WTC11 (cell line): Measurements from ENCODE around the gene CASKIN1. TPM values are rescaled to one million over a fixed set of nuclear protein-coding genes. Genes with fewer than 3 reads are reported as not detected.
A peak's percentile ranks its signal among the peaks of the same experiment; 100 is the strongest.

Experiments
- ATAC-seq: fragments of 200-7000 bp; cut with Tn5 transposase; 2 replicates; pipeline ENCODE4 v1.10.0; 2021; ENCODE audit warnings: mild to moderate bottlenecking, moderate library complexity
- CTCF ChIA-PET: fragments of 300-600 bp; sonication (Branson Sonifier 250); formaldehyde crosslinking; loops from one replicate; lab custom pipeline; 2021; ENCODE audit warnings: antibody characterized with exemption; lab: Charles Lee
- POLR2A ChIA-PET: fragments of 350-600 bp; sonication (Branson Sonifier 250); formaldehyde crosslinking; loops from one replicate; lab custom pipeline; 2021; ENCODE audit warnings: antibody characterized with exemption; lab: Charles Lee
- DNase-seq: peaks from one replicate; pipeline ENCODE4 v3.0.0; 2021; ENCODE audit warnings: low spot score
- H3K27ac Mint-ChIP-seq: 2 replicates; pipeline ENCODE4 v1.8.0; 2021; ENCODE audit warnings: mixed read lengths
- H3K27me3 Mint-ChIP-seq: 2 replicates; pipeline ENCODE4 v1.8.0; 2021; ENCODE audit warnings: low read depth, mild to moderate bottlenecking, moderate library complexity, mixed read lengths
- H3K36me3 Mint-ChIP-seq: 2 replicates; pipeline ENCODE4 v1.8.0; 2021; ENCODE audit warnings: mixed read lengths
- H3K4me1 Mint-ChIP-seq: 2 replicates; pipeline ENCODE4 v1.8.0; 2022; ENCODE audit warnings: mixed read lengths
- H3K4me3 Mint-ChIP-seq: 2 replicates; pipeline ENCODE4 v1.8.0; 2021; ENCODE audit warnings: mild to moderate bottlenecking, moderate library complexity, mixed read lengths
- H3K9me3 Mint-ChIP-seq: 2 replicates; pipeline ENCODE4 v1.8.0; 2021; ENCODE audit warnings: mixed read lengths
- AR ChIP-seq: fragments of 250-450 bp; sonication (Bioruptor Pico); IDR thresholded peaks from 2 replicates; pipeline ENCODE4 v1.9.0; 2021; ENCODE audit warnings: mild to moderate bottlenecking
- ATF2 ChIP-seq: sonication (generic); formaldehyde crosslinking; IDR thresholded peaks from 2 replicates; pipeline ENCODE4 v1.8.1; 2022; ENCODE audit warnings: low read depth, missing genetic modification reagents, borderline replicate concordance
- ERG ChIP-seq: fragments of 250-450 bp; sonication (Bioruptor Pico); IDR thresholded peaks from 2 replicates; pipeline ENCODE4 v1.8.0; 2021; ENCODE audit warnings: mild to moderate bottlenecking
- FOXP1 ChIP-seq: sonication (generic); formaldehyde crosslinking; IDR thresholded peaks from 2 replicates; pipeline ENCODE4 v1.8.0; 2022; ENCODE audit warnings: missing genetic modification reagents, mild to moderate bottlenecking, moderate library complexity, borderline replicate concordance
- FOXP4 ChIP-seq: sonication (generic); formaldehyde crosslinking; IDR thresholded peaks from 2 replicates; pipeline ENCODE4 v1.8.0; 2022; ENCODE audit warnings: mild to moderate bottlenecking, missing genetic modification reagents
- GRHL2 ChIP-seq: fragments of 250-450 bp; sonication (Bioruptor Pico); IDR thresholded peaks from 2 replicates; pipeline ENCODE4 v1.8.0; 2022; ENCODE audit warnings: mild to moderate bottlenecking, moderate library complexity; ENCODE audit not compliant: insufficient replicate concordance, severe bottlenecking
- IRF1 ChIP-seq: sonication (generic); formaldehyde crosslinking; IDR thresholded peaks from 2 replicates; pipeline ENCODE4 v1.8.0; 2023; ENCODE audit warnings: missing genetic modification reagents
- JAZF1 ChIP-seq: fragments of 250-450 bp; sonication (Bioruptor Pico); IDR thresholded peaks from 2 replicates; pipeline ENCODE4 v1.9.0; 2021; ENCODE audit warnings: moderate library complexity, mild to moderate bottlenecking, inconsistent platforms
- NFATC4 ChIP-seq: fragments of 250-450 bp; sonication (Bioruptor Pico); IDR thresholded peaks from 2 replicates; pipeline ENCODE4 v1.9.0; 2021; ENCODE audit warnings: mild to moderate bottlenecking
- NFE2L1 ChIP-seq: sonication (generic); formaldehyde crosslinking; IDR thresholded peaks from 2 replicates; pipeline ENCODE4 v1.8.1; 2023; ENCODE audit warnings: missing genetic modification reagents
- NR3C1 ChIP-seq: sonication (generic); formaldehyde crosslinking; conservative IDR thresholded peaks from 2 replicates; pipeline ENCODE4 v1.8.1; 2023; ENCODE audit warnings: low read depth, mild to moderate bottlenecking, missing genetic modification reagents
- SMAD3 ChIP-seq: sonication (generic); formaldehyde crosslinking; IDR thresholded peaks from 2 replicates; pipeline ENCODE4 v1.8.0; 2022; ENCODE audit warnings: missing genetic modification reagents, mild to moderate bottlenecking, borderline replicate concordance
- USF1 ChIP-seq: sonication (generic); formaldehyde crosslinking; IDR thresholded peaks from 2 replicates; pipeline ENCODE4 v1.8.0; 2022; ENCODE audit warnings: mild to moderate bottlenecking, missing genetic modification reagents
- USF2 ChIP-seq: sonication (generic); formaldehyde crosslinking; IDR thresholded peaks from 2 replicates; pipeline ENCODE4 v1.8.1; 2023; ENCODE audit warnings: mild to moderate bottlenecking, missing genetic modification reagents, moderate library complexity
- ZBTB21 ChIP-seq: sonication (generic); formaldehyde crosslinking; IDR thresholded peaks from 2 replicates; pipeline ENCODE4 v1.8.1; 2023; ENCODE audit warnings: mild to moderate bottlenecking, missing genetic modification reagents, borderline replicate concordance
- ZNF232 ChIP-seq: sonication (generic); formaldehyde crosslinking; IDR thresholded peaks from 2 replicates; pipeline ENCODE4 v1.8.0; 2022; ENCODE audit warnings: mild to moderate bottlenecking, missing genetic modification reagents
- ZNF416 ChIP-seq: fragments of 250-450 bp; sonication (Bioruptor Pico); IDR thresholded peaks from 2 replicates; pipeline ENCODE4 v1.9.0; 2021; ENCODE audit warnings: mild to moderate bottlenecking, inconsistent platforms
- ZNF423 ChIP-seq: fragments of 250-450 bp; sonication (Bioruptor Pico); IDR thresholded peaks from 2 replicates; pipeline ENCODE4 v2.1.2; 2022; ENCODE audit warnings: mild to moderate bottlenecking, moderate library complexity
- ZNF512 ChIP-seq: sonication (generic); formaldehyde crosslinking; IDR thresholded peaks from 2 replicates; pipeline ENCODE4 v1.8.1; 2022; ENCODE audit warnings: missing genetic modification reagents, borderline replicate concordance
- total RNA-seq: library from RNA; stranded (reverse); gene quantifications from 3 replicates; pipeline ENCODE4 v1.2.3, GENCODE V29; 2021

The CASKIN1 gene
- total RNA-seq, 1 experiment from 2014 or later, result 9.4 TPM

GRCh38 chr16:2161911-2162310, 34.5 kb downstream of the CASKIN1 start (continued):
- no peak for TF ChIP-seq SMAD3 (CRISPR knock-in tag)
- TF ChIP-seq ZBTB21 (CRISPR knock-in tag), result no peak
- TF ChIP-seq, all 79 proteins: peak for 0

- Mint-ChIP-seq H3K4me3 (no peak overlapping the region), H3K27ac (no peak overlapping the region; the same call in 1 of the 2 replicates)
- TF ChIP-seq ATF2 (CRISPR knock-in tag), result no peak
- TF ChIP-seq, all 79 proteins: peak for 0
- no peaks in the 10 kb centered on the region for H3K9me3 Mint-ChIP-seq
- ATAC-seq, result peak; percentile 21
- H3K27me3 Mint-ChIP-seq, result no peaks in the 10 kb centered on the region
- no peak for DNase-seq
- H3K4me1 Mint-ChIP-seq, result peaks cover 26% of the 10 kb centered on the region
- peaks cover 10% of the 10 kb centered on the region for H3K36me3 Mint-ChIP-seq
- ChIA-PET POLR2A (no interaction called here), CTCF (interaction anchor here (0.8 to 1.3 kb wide), 2 partner anchors 20 to 34 kb away, joined by 3 to 5 read pairs; no protein-coding TSS in a partner anchor)
Measured at GRCh38 chr16:2160915-2161551, 35.4 kb downstream of the CASKIN1 start.

- Mint-ChIP-seq H3K4me3 (no peak overlapping the region), H3K9me3 (no peaks in the 10 kb centered on the region), H3K4me1 (peaks cover 26% of the 10 kb centered on the region), H3K36me3 (peaks cover 14% of the 10 kb centered on the region), H3K27ac (peak overlapping the region; percentile 84), H3K27me3 (no peaks in the 10 kb centered on the region; the same call in 1 of the 2 replicates)
- ATAC-seq, result no peak
- POLR2A ChIA-PET, result interaction anchor here (0.6 kb wide), 2 partner anchors 9 to 175 kb away, joined by 3 to 4 read pairs; partner anchors contain the start of gene GFER
- CTCF ChIA-PET, result interaction anchor here (1.6 kb wide), 1 partner anchor 19 kb away, joined by 4 read pairs; no protein-coding TSS in a partner anchor
- DNase-seq, result no peak
- TF ChIP-seq NR3C1 (CRISPR knock-in tag) (no peak), ZNF512 (CRISPR knock-in tag) (no peak), ERG (CRISPR knock-in tag) (no peak), FOXP4 (CRISPR knock-in tag) (no peak), IRF1 (CRISPR knock-in tag) (no peak), GRHL2 (CRISPR knock-in tag) (no peak), NFE2L1 (CRISPR knock-in tag) (no peak), JAZF1 (CRISPR knock-in tag) (no peak), USF1 (CRISPR knock-in tag) (no peak), ZNF416 (CRISPR knock-in tag) (no peak), ZNF232 (CRISPR knock-in tag) (no peak), USF2 (CRISPR knock-in tag) (no peak), AR (CRISPR knock-in tag) (no peak), NFATC4 (CRISPR knock-in tag) (no peak), FOXP1 (CRISPR knock-in tag) (no peak), ZNF423 (no peak)
Measured at GRCh38 chr16:2159175-2159838, 37.1 kb downstream of the CASKIN1 start.
